HCT116 (cell line): Measurements from ENCODE around the gene EML2. TPM values are rescaled to one million over a fixed set of nuclear protein-coding genes. Genes with fewer than 3 reads are reported as not detected.

ENCODE experiments used
- ATAC-seq: fragments of 200-7000 bp; cut with Tn5 transposase; 2 replicates; pipeline ENCODE4 v1.9.1; 2020; ENCODE audit warnings: mild to moderate bottlenecking, moderate library complexity
- BruUV-seq: library from RNA; stranded (reverse); fragments of 400-500 nt; replicated peaks from 2 replicates; lab custom pipeline; 2021; lab: Mats Ljungman, UMichigan
- CTCF ChIA-PET: fragments of 300-600 bp; sonication (Branson Sonifier 250); formaldehyde crosslinking; loops from one replicate; lab custom pipeline; 2021; ENCODE audit warnings: antibody characterized with exemption; lab: Charles Lee
- POLR2A ChIA-PET: fragments of 300-600, 350-600 bp; sonication (Branson Sonifier 250); formaldehyde crosslinking; loops from one replicate; lab custom pipeline; 2021; ENCODE audit warnings: antibody characterized with exemption; lab: Charles Lee
- RAD21 ChIA-PET, 2 experiments: fragments of 300-600 bp; sonication (Branson Sonifier 250); formaldehyde crosslinking; loops; one replicate each; lab custom pipeline; 2023; ENCODE audit warnings: low total read pairs in 2 of 2; ENCODE audit not compliant: uncharacterized antibody in 2 of 2, unreplicated experiment in 2 of 2, low non-redundant PET in 1 of 2; lab: Charles Lee
- DNase-seq: peaks from one replicate; pipeline ENCODE4 v3.0.0-alpha.2; 2010; ENCODE audit warnings: low read depth, low spot score
- H2AFZ ChIP-seq: fragments of 200-600 bp; shearing (Covaris generic), sonication (generic); 2 replicates; pipeline ENCODE4 v1.6.1; 2017; ENCODE audit warnings: low read depth, mixed run types, mixed read lengths, antibody characterized with exemption, low read length; ENCODE audit not compliant: poor library complexity, severe bottlenecking
- H3K27ac ChIP-seq: 2 replicates; pipeline ENCODE4 v1.5.1; 2012; ENCODE audit warnings: low read depth, low read length
- H3K27me3 ChIP-seq: fragments of 200-600 bp; sonication (generic); 2 replicates; pipeline ENCODE4 v1.6.1; 2016; ENCODE audit warnings: mixed run types, low read length, mixed read lengths; ENCODE audit not compliant: insufficient read depth
- H3K36me3 ChIP-seq, 2 experiments: fragments of 200-500 bp in 1 of 2; fragments of 200-600 bp in 1 of 2; sonication (Bioruptor generic) in 1 of 2; sonication (generic) in 1 of 2; 2 replicates each; pipeline versions ENCODE4 v1.5.1 to v1.6.1; 2014 to 2016; ENCODE audit warnings: low read length in 2 of 2, inconsistent platforms in 1 of 2, mixed read lengths in 1 of 2, mixed run types in 1 of 2; ENCODE audit not compliant: insufficient read depth in 2 of 2, control insufficient read depth in 1 of 2
- H3K4me1 ChIP-seq, 2 experiments: fragments of 200-600 bp in 1 of 2; sonication (generic) in 1 of 2; 2 replicates each; pipeline versions ENCODE4 v1.5.1 to v1.6.1; 2012 to 2017; ENCODE audit warnings: low read length in 2 of 2, inconsistent platforms in 1 of 2, mild to moderate bottlenecking in 1 of 2, mixed read lengths in 1 of 2, mixed run types in 1 of 2, moderate library complexity in 1 of 2; ENCODE audit not compliant: insufficient read depth in 2 of 2, control insufficient read depth in 1 of 2
- H3K4me2 ChIP-seq: fragments of 200-600 bp; sonication (generic); 2 replicates; pipeline ENCODE4 v1.6.1; 2017; ENCODE audit warnings: mixed run types, low read length, mixed read lengths
- H3K4me3 ChIP-seq, 2 experiments: fragments of 200-600 bp in 1 of 2; sonication (generic) in 1 of 2; replicated peaks in 1 of 2; 2 replicates each; pipeline ENCODE4 v1.5.1; 2011 to 2016; ENCODE audit warnings: low read length in 2 of 2, control low read depth in 1 of 2, low read depth in 1 of 2, mild to moderate bottlenecking in 1 of 2, mixed read lengths in 1 of 2, mixed run types in 1 of 2
- H3K79me2 ChIP-seq: fragments of 200-600 bp; sonication (generic); 2 replicates; pipeline ENCODE4 v1.6.1; 2017; ENCODE audit warnings: mild to moderate bottlenecking, mixed run types, low read length, moderate library complexity, mixed read lengths; ENCODE audit not compliant: insufficient read depth
- H3K9ac ChIP-seq: fragments of 200-600 bp; sonication (generic); 2 replicates; pipeline ENCODE4 v1.6.1; 2016; ENCODE audit warnings: low read length, mixed read lengths
- H3K9me2 ChIP-seq: fragments of 200-600 bp; sonication (generic), shearing (Covaris generic); 2 replicates; pipeline ENCODE4 v1.6.1; 2017; ENCODE audit warnings: mixed run types, mild to moderate bottlenecking, moderate library complexity; ENCODE audit not compliant: insufficient read depth
- H3K9me3 ChIP-seq, 2 experiments: fragments of 200-500 bp in 1 of 2; fragments of 200-600 bp in 1 of 2; sonication (Bioruptor generic) in 1 of 2; sonication (generic) in 1 of 2; 2 replicates each; pipeline ENCODE4 v1.6.1; 2014 to 2017; ENCODE audit warnings: low read length in 2 of 2, mixed read lengths in 2 of 2, inconsistent platforms in 1 of 2, low read depth in 1 of 2, mild to moderate bottlenecking in 1 of 2, mixed run types in 1 of 2, moderate library complexity in 1 of 2; ENCODE audit not compliant: control insufficient read depth in 1 of 2, insufficient read depth in 1 of 2
- H4K20me1 ChIP-seq: fragments of 200-600 bp; sonication (generic), shearing (Covaris generic); 2 replicates; pipeline ENCODE4 v1.6.1; 2017; ENCODE audit warnings: mixed run types, mild to moderate bottlenecking, moderate library complexity; ENCODE audit not compliant: insufficient read depth
- RAD21 ChIP-seq: IDR thresholded peaks from 2 replicates; pipeline ENCODE4 v1.6.1; 2012; ENCODE audit warnings: low read depth, mild to moderate bottlenecking
- TCF7L2 ChIP-seq: IDR thresholded peaks from 2 replicates; pipeline ENCODE4 v1.7.0; 2011; ENCODE audit warnings: borderline replicate concordance, inconsistent platforms; ENCODE audit not compliant: insufficient read depth, insufficient read length; ENCODE audit errors: extremely low read depth
- YY1 ChIP-seq: IDR thresholded peaks from 2 replicates; pipeline ENCODE4 v1.6.1; 2011; ENCODE audit warnings: low read length, low read depth, moderate library complexity, mild to moderate bottlenecking; ENCODE audit not compliant: insufficient replicate concordance; ENCODE audit errors: extremely low read depth
- intact Hi-C: fragments of 100-400 bp; cut with micrococcal nuclease; formaldehyde crosslinking; loops from 2 replicates; pipeline ENCODE4 v1.10.0; 2022
- total RNA-seq: library from RNA; stranded (reverse); gene quantifications from one replicate; pipeline ENCODE4 v1.2.1, GENCODE V29; 2021; ENCODE audit not compliant: unreplicated experiment
- TF ChIP-seq, protein P1 (sequence below): IDR thresholded peaks from 2 replicates; pipeline ENCODE4 v1.6.1; 2012
- TF ChIP-seq, protein P2 (sequence below): IDR thresholded peaks from 2 replicates; pipeline ENCODE4 v1.6.1; 2012; ENCODE audit warnings: low read depth

Gene EML2
- total RNA-seq, 1 experiment from 2014 or later, result 131 TPM

GRCh38 chr19:45674946-45675345 lies 35.7 kb upstream of the EML2 start:
- H3K9me2 ChIP-seq, result no peaks in the 10 kb centered on the region
- ChIA-PET POLR2A (no interaction called here), RAD21 (no interaction called here), CTCF (no interaction called here)
- H3K9ac ChIP-seq, result no peak overlapping the region
- no peak overlapping the region for H3K4me3 ChIP-seq
- H3K27me3 ChIP-seq, result no peaks in the 10 kb centered on the region
- H3K4me2 ChIP-seq, result no peak overlapping the region
- no peaks in the 10 kb centered on the region for H3K79me2 ChIP-seq
- TF ChIP-seq, protein P1, sequence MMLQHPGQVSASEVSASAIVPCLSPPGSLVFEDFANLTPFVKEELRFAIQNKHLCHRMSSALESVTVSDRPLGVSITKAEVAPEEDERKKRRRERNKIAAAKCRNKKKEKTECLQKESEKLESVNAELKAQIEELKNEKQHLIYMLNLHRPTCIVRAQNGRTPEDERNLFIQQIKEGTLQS, result no peak
- TF ChIP-seq, protein P2, sequence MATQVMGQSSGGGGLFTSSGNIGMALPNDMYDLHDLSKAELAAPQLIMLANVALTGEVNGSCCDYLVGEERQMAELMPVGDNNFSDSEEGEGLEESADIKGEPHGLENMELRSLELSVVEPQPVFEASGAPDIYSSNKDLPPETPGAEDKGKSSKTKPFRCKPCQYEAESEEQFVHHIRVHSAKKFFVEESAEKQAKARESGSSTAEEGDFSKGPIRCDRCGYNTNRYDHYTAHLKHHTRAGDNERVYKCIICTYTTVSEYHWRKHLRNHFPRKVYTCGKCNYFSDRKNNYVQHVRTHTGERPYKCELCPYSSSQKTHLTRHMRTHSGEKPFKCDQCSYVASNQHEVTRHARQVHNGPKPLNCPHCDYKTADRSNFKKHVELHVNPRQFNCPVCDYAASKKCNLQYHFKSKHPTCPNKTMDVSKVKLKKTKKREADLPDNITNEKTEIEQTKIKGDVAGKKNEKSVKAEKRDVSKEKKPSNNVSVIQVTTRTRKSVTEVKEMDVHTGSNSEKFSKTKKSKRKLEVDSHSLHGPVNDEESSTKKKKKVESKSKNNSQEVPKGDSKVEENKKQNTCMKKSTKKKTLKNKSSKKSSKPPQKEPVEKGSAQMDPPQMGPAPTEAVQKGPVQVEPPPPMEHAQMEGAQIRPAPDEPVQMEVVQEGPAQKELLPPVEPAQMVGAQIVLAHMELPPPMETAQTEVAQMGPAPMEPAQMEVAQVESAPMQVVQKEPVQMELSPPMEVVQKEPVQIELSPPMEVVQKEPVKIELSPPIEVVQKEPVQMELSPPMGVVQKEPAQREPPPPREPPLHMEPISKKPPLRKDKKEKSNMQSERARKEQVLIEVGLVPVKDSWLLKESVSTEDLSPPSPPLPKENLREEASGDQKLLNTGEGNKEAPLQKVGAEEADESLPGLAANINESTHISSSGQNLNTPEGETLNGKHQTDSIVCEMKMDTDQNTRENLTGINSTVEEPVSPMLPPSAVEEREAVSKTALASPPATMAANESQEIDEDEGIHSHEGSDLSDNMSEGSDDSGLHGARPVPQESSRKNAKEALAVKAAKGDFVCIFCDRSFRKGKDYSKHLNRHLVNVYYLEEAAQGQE, result no peak
- TF ChIP-seq RAD21 (no peak), YY1 (no peak), TCF7L2 (no peak)
- no peaks in the 10 kb centered on the region for H3K36me3 ChIP-seq
- no peak overlapping the region for H3K27ac ChIP-seq
- no peaks in the 10 kb centered on the region for H4K20me1 ChIP-seq
- no peak overlapping the region for H2AFZ ChIP-seq
- BruUV-seq, result no TSS peak
- intact Hi-C loops, result no loop called here
- no peak for DNase-seq
- no peak for ATAC-seq
- H3K4me1 ChIP-seq, result peaks cover 12 to 33% of the 10 kb centered on the region in 2 experiments
- no peaks in the 10 kb centered on the region for H3K9me3 ChIP-seq
